GM15510 (cell line): ENCODE measurements around the gene KYAT1.

Source experiments
- POLR2A ChIP-seq: IDR thresholded peaks from 3 replicates; pipeline ENCODE4 v1.6.1; 2011; ENCODE audit warnings: borderline replicate concordance; ENCODE audit not compliant: insufficient read length; ENCODE audit errors: extremely low read depth

Gene KYAT1

DNA sequence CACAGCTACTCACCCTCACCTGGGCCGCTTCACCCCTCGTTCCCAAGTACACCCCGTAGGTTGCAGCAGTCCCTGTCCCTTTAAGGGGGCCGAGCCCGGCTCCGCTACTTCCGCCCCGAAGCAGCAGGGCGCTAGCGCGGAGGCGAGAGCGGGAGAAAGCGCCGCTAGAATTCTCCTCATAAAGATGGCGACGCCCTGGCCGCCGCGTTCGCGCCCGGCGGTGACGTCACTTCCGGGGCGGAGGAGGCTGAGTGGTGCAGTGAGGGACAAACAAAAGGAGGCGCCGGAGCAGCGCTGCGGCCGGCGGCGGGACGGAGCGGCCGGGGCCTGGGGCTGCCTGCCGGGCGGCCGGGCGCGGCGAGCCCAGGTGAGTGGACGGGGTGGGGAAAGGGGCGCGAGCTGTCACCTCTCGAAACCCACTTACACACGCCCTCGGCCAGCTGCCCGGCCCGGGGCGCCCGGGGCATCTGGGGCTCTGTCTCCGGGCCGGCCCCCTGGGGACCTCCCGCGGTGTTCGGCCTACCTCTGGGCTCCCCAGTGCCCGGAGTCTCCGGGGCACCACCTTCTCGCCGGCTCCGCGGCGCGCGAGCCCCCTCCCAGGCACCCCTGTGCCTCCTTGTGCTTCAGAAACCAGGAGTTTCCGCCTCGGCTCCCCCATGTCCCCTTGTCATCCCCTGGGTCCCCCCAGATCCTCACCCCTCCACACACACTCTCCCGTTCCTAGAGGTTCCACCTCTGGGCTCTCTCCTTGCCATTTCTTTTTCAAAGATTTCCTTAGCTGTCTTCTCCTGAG lies at the start of gene KYAT1, which contains the start of gene LRRC8A:
Gene KYAT1 (minus strand): TSS at position 67 of the 793 bp plus-strand sequence. CDS start 36,545 bp downstream, outside the sequence.
Gene LRRC8A (plus strand): TSS at position 250 of the 793 bp plus-strand sequence. CDS start 25,032 bp downstream, outside the sequence.
- peak; percentile 81 for TF ChIP-seq POLR2A

DNA sequence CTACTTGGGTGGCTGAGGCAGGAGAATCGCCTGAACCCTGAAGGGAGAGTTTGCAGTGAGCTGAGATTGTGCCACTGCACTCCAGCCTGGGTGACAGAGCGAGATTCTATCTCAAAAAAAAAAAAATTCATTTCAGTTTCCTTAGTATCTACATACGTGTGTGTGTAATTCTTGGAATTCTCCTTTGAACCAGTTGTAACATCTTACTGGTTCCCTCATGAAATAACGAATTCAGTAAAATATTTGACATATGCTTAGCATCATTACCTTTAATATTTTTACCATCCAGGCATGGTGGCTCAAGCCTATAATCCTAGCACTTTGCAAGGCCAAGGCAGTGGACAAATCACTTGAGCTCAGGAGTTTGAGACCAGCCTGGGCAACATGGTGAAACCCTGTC lies 47.8 kb upstream of the KYAT1 start:
- no peak for TF ChIP-seq POLR2A

DNA sequence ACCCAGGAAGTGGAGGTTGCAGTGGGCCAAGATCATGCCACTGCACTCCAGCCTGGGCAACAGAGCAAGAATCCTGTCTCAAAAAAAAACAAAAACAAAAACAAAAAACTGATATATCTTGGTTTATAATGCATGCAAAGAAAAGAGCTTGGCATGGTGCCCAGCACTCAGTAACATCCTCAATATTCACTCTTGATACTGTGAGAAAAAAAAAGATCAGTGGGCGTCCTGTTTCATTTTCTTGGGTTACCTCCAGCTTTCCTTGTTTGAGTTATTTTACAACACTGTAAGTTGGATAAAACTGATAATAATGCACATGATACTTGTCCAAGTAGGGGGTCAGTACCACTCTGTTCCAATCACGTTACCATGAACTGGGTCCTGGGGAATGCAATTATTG lies 46.9 kb upstream of the KYAT1 start:
- TF ChIP-seq POLR2A: no peak

DNA sequence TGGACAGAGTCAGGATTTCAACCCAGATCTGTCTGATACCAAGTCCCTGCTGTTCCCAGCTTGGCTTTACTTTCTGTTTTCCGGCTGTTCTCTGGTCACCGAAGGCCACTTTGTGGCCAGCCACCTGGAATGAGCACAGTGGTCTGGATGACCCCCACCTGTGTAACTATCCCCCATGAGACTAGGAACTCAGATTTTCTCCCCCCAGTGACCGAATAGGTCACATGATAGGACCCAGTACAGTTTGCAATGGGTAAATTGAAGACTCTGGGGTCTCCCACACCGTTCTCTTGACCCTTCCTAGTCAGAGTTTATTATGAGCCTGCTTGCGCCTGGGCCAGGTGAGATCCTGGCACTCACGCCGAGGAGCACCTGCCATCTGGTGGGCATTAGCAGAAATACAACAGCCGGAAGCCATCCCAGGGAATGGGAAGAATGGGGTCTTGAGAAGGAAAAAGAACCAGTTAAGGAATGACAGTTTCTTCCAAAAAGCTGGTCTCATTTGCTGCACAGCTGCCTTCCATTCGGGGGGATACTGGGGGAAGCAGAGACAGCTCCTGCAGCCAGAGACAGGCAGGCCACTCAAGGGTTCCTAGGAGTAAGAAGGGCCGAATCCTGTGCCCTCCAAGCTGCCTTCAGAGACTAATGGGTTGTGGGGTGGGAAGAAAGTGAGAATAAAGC lies 46.1 kb upstream of the KYAT1 start:
- no peak for TF ChIP-seq POLR2A

DNA sequence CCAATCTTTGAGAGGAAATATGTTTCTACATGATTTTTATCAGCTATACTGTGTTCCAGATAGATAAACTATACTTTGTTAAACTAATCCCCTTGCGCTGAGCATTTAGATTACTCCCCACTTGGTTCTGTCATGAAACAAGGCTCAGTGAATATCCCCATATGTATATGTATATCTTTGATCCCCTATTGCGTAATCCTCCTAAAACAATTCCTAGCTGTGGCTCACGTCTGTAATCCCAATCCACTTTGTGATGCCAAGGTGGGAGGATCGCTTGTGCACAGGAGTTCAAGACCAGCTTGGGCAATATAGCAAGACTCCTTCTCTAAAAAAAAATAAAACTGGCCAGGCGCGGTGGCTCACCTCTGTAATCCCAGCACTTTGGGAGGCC lies 41.7 kb upstream of the KYAT1 start:
- no peak for TF ChIP-seq POLR2A

DNA sequence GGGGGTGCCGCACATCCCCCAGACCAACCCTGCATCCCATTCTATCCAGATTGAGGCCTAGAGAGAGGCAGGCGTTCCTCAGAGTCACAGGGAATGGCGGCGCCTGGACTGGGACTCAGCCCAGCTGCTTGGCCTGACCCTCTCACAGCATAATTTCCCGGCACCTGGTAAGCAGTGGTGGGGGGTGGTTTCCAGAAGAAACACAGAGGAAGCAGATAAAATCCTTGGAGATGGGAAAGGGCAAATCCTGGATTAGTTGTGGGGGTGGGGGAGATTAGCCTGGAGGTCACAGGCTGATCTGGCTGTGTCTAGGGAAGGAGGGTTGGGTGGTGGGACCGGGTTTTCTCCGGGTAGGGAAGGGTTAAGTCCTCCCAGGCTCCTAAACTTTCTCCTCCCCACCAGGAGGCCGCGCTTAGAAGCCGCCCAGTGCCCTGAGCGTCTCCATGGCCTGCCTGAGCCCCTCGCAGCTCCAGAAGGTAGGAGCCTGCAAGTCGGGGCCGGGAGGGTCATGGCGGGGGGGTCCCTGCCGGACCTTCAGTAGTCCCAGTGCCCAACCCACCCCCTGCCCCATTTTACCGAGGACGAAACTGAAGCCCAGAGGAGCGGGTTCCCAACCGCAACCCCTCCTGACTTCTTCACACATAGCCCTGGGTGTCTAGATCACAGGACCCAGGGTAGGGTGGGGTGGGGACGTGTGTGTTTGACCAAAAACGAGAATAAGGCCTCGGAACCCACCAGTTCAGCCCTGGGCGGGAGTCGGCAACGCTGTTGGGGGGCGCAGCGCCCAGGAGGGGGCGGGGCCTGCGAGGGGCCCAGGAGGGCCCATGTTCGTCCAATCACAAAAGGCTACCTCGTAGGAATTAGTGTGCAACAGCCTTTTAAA lies 40.4 kb upstream of the KYAT1 start:
- no peak for TF ChIP-seq POLR2A

DNA sequence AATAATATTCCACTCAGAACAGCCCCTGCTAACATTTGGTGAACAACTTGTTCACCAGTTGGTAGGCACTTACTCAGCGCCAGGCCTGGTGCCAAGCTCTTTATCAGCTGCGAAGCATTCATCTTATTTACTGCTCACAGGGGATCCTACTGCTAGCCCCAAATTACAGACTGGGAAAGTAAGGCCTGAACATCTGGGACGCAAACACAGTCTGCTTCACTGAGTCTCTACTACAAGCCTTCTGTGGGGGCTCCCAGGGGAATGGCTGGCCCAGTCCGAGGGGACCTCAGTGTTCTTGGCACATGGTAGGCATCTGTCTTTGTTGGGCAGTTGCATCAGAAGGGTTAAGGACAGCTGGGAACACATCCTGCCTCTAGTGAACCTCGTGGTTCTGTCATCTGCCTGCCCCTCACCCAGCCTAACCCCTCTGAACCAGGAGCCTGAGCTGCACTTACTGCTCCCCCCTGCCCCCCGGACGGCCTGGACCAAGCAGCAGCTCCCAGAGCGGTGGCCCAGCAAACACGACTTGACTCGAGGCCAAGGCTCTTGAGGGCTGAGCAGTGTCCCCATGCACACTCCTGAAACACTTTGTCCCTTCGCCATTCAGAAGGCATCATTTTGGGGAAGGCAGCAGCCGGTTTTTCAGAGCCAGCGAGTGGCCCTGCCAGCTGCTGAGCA lies 38.8 kb upstream of the KYAT1 start, which contains the start of gene PHYHD1:
Gene PHYHD1 (plus strand): TSS at position 602 of the 678 bp plus-strand sequence. CDS start 1,342 bp downstream, outside the sequence.
- TF ChIP-seq POLR2A: no peak

DNA sequence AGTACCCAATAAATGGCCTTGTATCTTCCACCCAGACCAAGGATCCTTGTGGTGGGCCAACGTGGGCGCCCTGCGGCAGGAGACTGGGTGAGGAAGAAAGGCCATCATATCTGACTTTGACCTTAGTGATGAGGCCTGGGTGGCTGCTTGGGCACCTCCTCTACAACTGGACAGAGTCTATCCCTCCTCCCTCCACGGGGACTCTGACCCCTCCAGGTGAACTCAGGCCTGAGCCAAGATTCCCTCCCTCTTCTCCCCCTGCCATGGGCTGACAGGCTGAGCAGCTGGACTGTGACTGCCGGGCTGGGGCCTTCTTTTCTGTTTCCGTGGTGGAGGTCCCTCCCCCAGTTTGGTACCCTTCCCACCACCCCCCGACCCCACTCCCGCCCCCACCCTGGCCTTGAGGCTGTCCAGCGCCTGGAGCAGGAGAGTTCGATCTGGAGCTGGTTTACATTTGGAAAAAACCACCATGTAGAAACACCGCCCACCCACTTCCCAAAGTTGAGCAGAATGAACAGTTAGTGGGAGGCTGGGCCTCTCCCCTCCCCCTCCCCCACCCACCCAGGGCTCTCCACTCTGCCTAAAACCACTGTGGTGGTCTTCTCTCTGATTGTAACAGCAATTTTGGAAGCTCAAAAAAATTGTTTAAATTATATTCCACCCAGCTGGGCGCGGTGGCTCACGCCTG lies 37.8 kb upstream of the KYAT1 start:
- no peak for TF ChIP-seq POLR2A

DNA sequence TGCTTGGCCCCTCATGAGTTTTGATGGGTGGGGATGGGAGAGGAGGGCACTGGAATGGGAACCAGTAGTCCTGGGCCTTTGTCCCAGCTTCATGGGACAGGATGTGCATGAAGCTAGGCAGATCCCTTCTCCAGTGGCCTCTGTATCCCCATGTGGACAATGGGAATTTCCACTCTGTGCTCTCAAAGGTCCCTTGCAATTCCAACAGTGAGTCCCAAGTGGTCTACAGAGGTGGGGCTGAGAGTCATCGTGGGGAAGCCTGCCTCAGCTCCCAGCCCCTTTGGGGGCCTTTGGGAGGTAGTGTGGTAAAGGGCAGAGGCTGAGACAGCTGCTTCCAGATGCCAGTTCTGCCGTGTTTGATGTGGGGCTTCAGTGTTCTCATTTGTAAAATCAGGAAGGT lies 37.2 kb upstream of the KYAT1 start:
- TF ChIP-seq POLR2A: no peak

DNA sequence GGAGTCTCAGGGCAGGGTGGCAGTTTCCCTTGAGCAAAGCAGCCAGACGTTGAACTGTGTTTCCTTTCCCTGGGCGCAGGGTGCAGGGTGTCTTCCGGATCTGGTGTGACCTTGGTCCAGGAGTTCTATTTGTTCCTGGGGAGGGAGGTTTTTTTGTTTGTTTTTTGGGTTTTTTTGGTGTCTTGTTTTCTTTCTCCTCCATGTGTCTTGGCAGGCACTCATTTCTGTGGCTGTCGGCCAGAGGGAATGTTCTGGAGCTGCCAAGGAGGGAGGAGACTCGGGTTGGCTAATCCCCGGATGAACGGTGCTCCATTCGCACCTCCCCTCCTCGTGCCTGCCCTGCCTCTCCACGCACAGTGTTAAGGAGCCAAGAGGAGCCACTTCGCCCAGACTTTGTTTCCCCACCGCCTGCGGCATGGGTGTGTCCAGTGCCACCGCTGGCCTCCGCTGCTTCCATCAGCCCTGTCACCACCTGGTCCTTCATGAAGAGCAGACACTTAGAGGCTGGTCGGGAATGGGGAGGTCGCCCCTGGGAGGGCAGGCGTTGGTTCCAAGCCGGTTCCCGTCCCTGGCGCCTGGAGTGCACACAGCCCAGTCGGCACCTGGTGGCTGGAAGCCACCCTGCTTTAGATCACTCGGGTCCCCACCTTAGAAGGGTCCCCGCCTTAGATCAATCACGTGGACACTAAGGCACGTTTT lies 35.5 kb upstream of the KYAT1 start:
- TF ChIP-seq POLR2A: no peak

DNA sequence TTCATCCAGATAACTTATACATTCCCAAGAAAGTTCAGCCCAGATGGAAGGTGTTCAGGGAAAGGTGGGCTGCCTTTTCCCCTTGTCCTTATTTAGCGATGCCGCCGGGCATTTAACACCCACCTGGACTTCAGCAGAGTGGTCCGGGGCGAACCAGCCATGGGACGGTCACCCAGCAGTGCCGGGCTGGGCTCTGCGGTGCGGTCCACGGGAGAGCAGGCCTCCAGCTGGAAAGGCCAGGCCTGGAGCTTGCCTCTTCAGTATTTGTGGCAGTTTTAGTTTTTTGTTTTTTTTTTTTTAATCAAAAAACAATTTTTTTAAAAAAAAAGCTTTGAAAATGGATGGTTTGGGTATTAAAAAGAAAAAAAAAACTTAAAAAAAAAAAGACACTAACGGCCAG lies 35.0 kb upstream of the KYAT1 start:
- TF ChIP-seq POLR2A: no peak

DNA sequence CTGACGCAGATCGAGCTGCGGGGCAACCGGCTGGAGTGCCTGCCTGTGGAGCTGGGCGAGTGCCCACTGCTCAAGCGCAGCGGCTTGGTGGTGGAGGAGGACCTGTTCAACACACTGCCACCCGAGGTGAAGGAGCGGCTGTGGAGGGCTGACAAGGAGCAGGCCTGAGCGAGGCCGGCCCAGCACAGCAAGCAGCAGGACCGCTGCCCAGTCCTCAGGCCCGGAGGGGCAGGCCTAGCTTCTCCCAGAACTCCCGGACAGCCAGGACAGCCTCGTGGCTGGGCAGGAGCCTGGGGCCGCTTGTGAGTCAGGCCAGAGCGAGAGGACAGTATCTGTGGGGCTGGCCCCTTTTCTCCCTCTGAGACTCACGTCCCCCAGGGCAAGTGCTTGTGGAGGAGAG lies 34.5 kb upstream of the KYAT1 start:
- TF ChIP-seq POLR2A: no peak
